GM12872 (cell line): ENCODE results near the gene SCGB3A2.

Source experiments
- CTCF ChIP-seq: IDR thresholded peaks from 3 replicates; pipeline ENCODE4 v1.5.1; 2011; ENCODE audit warnings: low read depth, mild to moderate bottlenecking, low read length, moderate library complexity; ENCODE audit not compliant: insufficient read depth

SCGB3A2 gene

GRCh38 chr5:147844846-147845245 lies 33.7 kb upstream of the SCGB3A2 start:
- TF ChIP-seq CTCF = no peak

- no peak for TF ChIP-seq CTCF
These were observed 32.9 kb upstream of the SCGB3A2 start for GRCh38 chr5:147845618-147846017.

- no peak for TF ChIP-seq CTCF
These were observed 29.3 kb upstream of the SCGB3A2 start for GRCh38 chr5:147849226-147849625.

GRCh38 chr5:147851578-147851977 lies 26.9 kb upstream of the SCGB3A2 start:
- no peak for TF ChIP-seq CTCF

GRCh38 chr5:147852365-147852764 lies 26.1 kb upstream of the SCGB3A2 start:
- no peak for TF ChIP-seq CTCF

GRCh38 chr5:147853372-147853987 lies 25.0 kb upstream of the SCGB3A2 start:
- no peak for TF ChIP-seq CTCF

- TF ChIP-seq CTCF = no peak
These were observed 24.2 kb upstream of the SCGB3A2 start for GRCh38 chr5:147854331-147854730.
